HS-5 (cell line): ENCODE data around the gene TSNAX.

Experiments used
- DNase-seq: peaks from one replicate; pipeline ENCODE4 v3.0.0-alpha.2; 2012; ENCODE audit warnings: low read depth

The TSNAX gene

DNA sequence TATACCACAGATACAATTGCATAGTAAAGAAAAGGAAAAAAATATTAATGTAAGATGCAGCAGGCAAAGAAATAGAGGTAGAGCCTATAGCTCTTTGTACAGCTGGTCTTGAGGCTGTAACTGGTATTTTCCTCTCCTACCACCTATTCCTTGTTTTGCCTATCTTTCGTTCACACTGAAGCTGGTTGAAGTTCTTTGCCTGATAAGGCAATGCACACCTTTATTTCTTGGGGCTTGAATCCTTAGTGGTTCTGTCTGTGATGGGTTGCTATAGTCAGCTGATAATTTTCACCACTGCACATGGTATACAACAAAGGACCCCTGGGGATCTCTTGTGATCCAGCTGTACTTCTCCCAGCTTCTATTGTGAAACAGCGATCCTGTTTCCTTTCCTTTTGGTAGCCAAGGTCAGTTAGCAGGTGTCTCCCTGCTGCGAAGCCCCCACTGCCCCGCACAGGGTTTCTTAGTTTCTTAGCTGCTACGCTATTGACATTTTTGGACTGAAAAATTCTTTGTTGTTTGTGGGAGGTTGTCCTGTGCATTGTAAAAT, 9.9 kb upstream of the TSNAX start:
- DNase-seq: no peak

DNA sequence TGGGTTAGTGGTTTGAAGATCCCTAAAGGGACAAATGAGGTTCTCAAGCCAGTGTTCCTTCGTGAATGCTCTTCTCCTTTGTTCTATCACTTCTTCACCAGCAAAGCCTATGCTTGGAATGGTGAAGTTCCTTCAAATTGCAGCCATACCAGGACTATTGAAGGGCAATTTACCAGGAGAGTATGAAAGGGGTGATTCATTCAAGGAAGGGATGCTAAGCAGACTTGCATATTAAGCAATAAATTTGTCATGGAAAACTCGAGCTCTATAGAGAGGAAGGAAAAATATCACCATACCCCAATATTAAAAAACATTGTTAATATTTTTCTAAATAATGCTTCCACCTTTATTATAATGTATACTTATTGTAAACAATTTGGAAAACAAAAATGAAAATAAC, 9.3 kb upstream of the TSNAX start:
- no peak for DNase-seq

DNA sequence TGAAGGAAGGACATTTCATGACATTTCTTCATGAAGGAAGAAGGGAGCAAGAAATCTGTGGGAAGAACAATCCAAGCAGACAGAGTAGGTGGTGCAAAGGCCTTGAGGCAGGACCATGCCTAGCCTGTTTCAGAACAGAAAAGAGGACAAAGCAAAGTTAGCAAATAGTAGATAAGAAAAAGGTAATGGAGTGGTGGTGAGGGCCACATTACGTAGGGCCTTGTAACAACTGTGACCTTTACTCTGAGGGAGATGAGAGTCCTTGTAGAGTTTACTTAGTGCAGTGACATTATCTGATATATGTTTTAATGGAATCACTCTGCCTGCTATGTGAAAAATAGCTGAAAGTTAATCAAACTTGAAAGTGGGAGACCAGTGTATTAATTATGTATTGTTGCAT, 6.4 kb upstream of the TSNAX start:
- no peak for DNase-seq

DNA sequence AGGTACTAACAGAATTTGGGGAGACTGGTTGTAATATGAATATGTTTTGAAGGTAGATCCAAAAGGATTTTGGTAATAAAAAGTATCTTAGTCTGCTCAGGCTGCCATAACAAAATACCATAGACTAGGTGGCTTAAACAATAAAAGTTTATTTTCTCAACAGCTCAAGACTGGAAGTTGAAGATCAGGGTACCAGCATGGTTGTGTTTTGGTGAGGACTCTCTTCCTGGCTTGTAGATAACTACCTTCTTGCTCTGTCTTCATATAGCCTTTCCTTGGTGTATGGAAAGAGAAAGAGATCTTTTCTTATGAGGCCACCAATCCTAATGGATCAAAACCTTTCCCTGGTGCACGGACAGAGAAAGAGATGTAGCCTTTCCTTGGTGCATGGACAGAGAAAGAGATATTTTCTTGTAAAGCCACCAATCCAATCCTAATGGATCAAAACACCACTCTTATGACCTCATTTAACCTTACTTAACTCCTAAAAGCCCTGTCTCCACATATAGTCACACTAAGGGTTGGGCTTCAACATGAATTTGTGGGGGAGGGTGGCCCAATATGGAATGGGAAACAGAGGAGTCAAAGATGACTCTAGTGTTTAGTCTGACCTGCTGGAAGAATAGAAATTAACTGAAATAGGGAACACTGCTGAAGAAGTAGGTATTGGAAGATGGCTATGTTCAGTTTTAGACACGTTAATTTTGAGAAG, 5.4 kb upstream of the TSNAX start:
- no peak for DNase-seq

DNA sequence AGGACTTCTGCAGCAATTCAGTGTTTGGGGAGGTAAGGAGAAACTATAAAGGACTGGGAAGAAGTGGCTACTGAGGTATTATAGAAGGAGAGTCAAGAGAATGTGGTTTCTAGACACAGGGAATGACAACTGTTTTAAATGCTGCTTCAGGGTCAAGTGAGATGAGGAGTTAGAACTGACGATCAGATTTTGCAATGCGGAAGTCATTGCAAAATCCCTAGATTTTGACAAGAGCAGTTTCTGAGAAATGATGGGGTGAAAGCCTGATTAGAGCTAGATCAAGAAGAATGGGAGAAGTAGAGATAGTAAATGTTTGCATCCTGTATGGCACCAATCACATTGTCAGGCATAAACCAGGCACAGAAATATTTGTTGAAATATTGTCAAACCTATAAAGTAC, 4.7 kb upstream of the TSNAX start:
- DNase-seq: no peak

DNA sequence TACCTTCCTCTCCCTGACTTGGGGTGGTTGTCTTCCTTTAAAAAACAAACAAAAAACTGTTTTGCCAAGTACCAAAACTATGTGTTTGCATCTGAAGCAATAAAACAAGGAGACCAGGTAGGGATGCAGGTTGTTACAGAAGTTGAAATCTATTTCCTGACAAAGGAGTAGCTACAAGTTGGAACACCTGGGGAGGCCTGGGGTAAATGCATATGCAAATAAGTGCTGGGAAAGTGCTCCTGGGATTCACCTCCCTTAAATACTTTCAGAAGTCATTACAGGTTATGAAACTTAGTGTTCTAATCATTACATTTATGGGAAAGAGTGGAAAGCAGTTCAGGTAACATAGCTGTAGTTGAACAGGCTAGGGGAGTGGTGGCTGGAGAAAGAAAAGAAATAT, 1.9 kb upstream of the TSNAX start:
- no peak for DNase-seq

DNA sequence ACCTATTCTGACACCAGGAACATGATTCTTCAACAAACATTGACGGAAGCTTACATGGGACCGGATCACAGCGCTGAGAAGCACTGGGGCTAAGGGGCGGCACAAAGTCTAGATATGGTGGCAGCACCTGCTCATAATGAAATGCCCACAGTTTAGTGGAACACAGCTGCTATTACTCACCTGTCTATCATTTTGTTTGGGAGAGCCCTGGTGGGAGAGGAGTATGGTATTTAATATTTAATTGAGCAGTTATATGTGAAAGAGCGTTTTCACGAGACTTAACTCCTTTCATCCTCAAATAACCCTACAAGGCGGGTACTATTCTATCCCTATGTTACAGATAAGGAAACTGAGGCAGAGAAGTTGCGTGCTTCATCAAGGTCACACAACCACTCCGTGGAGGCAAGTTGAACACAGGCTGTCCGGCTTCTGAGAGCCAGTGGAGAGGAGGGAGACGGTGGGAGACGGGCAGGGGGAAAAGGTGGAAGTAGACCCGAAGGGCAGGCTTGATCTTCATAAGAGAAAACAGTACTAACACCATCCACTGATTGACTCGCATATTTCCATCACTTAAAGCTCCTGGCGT, 790 bp upstream of the TSNAX start:
- DNase-seq: no peak

DNA sequence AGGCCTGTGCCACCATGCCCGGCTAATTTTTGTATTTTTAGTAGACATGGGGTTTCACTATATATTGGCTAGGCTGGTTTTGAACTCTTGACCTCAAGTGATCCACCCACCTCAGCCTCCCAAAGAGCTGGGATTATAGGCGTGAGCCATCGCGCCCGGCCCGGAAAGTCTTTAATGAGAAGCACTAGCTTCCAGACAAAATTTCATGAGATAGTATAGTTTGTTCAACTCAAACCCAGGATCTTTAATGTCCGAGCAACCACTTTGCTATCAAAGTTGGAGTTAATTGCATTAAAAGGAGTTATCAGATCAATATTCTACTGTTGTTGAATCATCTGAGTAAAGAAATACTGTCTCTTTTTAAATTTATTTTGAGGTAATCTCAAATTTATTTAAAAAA, 4.8 kb downstream of the TSNAX start:
- no peak for DNase-seq

DNA sequence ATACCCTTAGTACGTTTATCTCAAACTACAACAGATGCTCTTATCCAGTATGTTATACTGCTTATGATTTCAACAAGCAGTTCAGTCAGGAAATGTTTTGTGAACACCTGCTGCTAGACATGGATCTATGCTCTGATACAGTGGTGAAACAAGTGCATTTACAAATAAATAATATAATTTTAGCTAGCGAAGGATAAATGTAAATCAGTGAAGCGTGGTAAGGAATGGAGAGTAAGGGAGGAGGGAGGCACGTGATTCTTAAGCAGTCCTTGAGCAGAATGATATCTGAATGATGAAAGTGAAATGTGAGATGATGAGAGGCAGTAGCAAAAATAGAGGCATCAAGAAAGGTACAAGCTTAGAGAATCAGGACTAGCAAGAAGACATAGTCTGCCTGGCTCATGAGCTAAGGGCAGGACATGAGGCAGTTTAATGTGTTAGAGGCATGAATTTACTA, 6.3 kb downstream of the TSNAX start:
- DNase-seq: no peak

DNA sequence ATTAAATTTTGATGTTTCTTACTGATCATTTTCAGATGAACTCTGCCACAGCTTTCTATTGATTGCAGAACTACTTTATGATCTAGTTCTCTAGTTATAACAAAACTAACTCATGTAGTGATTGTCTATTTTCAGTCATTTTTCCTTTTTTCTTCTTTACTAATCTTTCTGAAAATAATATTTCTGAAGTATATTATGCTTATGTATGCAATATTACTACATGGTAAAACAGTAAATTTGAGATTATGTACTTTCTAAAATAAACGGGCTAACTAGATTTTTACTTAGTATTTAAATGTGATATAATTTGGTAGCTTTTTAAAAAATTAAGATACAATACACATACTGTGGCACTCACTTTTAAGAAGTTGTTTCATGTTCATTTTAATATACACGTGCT, 7.6 kb downstream of the TSNAX start:
- no peak for DNase-seq

DNA sequence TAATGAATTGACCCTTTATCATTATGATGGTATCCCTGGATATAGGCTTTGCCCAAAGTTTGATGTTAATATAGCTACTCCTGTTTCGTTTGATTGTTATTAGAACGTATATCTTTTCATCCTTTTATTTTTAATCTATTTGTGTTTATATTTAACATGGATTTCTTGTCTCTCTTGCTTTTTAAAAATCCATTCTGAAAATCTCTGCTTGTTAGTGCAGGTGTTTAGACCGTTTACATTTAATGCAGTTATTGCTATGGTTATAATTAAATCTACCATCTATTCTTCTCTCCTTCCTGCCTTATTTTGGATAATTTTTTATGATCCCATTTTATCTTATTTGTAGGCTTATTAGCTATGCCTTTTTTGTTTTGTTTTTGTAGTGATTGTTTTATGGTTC, 12.4 kb downstream of the TSNAX start:
- no peak for DNase-seq

DNA sequence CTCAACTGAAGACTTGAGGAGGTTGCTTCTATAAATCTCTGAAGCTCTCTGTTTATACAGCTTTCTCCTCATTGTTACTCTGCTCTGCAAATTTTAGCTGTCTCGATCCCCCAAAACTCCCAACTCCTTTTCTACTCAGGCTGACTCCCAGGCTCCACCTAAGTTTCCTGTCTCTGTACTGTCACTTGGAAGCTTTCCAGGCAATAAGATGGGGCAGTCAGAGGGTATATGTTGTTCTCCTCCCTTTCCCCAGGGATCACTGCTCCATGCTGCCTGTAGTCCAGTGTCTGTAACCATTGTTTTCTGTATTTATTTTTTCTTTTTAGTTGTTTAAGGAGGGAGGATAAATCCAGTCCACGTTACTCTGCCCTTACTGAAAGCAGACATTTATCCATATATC, 13.4 kb downstream of the TSNAX start:
- DNase-seq: no peak

DNA sequence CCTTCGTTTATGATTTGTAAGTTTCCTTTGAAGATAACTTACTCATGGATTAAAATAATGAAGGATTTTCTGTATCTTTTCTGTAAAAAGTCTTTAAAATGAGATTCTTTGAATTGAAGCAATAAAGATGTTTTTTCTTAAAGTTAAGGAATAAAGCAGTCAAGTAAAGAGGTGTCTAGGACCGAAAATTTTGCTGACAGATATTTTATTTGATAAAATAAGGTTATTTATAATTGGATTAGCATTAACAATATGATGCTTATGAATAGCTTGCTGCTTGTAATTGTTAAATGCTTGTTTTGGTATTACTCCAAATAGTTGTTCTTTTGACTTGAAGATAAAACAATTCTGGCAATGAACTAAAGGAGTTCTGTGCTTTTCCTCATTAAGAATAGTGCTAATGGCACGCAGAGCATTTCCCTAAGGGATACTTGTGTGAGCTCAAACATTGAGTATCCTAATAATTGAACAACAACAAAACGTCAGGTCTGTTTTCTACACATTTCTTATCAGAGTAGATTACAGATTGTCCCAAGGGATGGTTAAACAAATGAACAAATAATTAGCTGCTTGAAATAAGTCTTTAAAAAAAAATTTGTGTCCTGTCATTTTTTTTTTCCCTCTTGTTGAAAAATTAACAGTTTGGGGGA, 16.6 kb downstream of the TSNAX start:
- no peak for DNase-seq

DNA sequence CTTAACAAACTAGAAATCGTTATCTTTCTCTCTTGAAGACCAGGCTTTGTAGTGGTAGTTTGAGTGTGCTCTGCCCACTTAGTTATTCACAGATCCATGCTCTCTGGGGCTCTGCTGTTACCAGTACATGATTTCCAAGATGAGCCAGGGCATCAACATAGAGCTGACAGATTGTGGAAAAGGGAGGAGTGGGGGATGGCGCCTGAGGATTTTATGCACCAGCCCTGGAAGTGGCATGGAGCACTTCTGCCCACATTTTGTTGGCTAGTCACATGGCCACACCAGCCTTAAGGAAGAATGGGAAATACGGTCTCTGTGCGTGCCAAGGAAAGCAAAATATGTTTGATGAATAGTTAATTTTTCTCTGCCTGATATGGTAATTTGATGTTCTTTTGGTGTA, 18.2 kb downstream of the TSNAX start:
- no peak for DNase-seq

DNA sequence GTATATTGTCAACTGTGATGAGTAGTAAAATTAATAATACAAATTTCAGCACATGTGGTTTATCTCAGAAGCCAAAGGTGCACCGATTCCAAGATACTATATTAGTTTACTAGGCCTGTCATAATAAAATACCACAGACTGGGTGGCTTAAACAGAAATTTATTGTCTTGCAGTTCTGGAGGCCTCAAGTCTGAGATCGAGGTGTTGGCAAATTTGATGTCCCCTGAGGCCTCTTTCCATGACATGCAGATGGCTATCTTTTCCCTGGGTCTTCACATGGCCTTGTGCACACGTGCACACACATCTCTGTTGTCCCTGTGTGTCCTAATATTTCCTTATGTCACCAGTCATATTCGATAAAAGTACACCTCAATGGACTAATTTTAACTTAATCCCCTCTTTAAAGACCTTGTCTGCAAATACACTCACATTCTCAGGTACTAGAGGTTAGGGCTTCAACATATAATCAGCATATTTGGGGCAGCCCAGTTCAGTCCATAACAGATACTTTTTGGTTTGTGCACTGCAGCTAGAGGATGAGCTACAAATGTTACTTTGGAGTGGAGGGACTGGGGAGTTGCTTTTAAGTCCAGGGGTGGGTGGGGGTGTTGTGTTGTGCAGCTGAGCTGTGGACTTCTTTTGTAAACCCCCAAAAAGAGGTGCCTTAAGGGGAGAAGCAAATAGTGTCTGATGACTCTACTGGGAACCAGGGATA, 21.4 kb downstream of the TSNAX start:
- no peak for DNase-seq

DNA sequence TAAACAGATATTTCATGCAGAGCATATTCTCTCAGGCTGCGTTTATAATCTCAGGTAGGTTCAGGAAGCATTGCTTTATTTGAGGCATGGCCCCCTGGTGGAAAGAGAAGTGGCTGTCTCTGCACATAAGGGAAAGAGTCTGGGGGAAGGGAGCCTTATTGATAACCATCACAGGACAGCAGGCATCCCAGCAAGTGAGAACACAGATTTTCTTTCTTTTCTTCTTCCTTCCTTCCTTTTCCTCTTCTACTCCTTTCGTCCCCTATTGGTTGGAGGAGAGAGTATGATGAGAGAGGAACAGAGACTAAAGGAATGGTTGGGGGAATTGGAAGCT, 21.9 kb downstream of the TSNAX start:
- no peak for DNase-seq

DNA sequence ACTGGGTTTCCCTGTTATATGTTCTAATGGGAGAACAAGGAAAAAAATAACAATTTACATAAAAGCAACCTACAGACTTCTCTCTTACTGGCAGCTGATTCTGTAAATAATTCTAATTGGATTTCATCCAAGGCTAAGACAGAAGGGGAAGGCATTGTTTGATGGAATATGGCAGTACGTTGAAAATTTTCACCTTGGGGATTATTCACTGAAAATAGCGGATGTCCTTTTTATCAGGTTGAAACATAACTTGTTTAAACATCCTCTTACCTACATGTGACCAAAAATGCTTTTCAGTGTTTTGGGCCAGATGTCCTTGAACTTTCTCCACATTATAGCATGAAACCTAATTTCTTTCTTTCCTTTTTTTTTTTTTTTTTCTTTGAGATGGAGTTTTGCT, 24.9 kb downstream of the TSNAX start:
- no peak for DNase-seq

DNA sequence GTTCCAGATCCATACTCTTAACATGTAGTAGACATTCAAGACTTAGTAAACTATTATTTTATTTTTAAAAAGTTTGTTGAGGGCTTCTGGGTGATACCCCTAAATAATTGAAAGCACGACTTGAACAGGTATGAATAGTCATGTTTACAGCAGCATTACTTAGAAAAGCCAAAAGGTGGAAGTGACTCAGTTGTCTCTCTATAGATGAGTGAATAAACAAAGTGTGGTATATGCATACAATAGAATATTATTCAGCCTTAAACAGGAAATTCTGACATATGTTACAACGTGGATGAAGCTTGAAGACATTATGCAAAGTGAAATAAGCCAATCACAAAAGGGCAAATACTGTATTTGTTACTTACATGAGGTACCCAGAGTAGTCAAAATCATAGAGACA, 26.5 kb downstream of the TSNAX start:
- DNase-seq: no peak

DNA sequence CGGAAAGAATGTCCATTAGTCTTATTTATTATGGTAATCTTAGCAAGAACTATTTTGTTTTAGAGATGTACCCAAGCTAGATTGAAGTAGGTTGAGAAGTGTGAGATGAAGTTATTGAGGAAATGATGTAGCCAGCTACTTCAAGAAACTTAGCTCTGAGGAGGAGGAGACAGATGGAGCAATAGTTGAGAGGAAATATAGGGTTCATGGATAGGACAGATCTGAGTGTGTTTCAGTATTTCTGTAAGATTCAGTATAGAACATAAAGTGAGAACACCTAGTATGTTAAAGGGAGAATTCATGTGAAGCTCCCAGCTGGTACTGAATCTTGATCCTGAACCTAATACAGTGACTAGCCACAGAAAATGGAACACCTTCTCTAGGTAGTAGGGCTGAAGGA, 28.9 kb downstream of the TSNAX start:
- no peak for DNase-seq

DNA sequence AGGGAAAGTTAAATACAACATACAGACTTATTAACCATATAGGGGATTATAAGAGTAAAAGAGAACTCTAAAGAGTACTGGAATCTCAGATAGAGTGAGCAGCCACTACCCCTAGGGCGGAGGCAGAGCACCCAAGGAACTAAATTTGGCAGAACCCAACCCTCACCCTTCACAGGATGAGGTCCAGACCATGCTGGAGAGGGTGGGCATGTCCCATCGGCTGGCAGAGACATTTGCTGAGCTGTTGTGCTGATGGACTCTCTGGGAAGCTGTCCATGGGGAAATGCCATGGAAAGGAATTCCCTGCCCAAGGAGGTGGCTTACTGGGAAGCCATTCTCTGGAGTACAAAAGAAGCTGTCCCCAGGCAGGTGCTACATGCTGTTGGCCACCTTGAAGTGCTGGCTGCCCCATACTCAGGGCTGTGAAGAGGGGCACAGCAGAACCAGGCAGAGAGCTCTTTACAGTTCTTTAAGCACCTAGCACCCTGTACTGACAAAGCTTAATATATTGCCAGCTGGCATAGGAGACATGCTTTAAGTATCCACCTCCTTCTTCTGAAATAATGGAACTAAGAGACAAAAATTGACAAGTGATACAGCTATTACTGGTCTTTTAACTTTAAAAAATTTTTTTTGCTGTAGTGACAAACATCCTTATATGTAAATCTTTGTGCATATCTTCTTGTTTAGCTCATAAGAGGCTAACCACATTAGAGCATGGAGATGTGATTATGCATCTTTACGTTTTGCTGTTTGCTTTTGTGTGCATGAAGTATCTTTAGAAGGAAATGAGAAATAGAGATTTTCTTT, 29.6 kb downstream of the TSNAX start:
- peak; percentile 23 for DNase-seq

DNA sequence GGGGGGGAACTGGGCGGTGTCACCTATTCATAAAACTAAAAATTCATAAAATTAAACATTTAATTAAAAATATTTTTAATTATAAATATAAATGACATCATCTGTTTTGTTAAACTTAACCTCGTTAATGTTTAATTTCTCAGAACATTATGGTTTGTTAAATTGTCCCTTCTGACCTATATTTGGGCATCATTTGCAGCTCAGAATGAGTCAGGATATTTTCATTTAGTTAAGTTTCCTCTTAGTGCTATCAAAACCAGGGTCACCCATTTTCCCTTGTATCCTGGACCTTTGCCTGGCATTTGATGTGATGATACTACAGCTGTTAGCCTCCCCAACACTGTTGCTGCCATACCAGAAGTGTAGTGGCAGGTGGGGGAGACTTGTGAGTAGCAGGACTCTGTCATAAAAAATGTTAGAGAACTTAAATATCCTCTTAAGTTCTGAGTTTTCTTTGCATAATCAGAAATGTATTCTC, 30.3 kb downstream of the TSNAX start:
- no peak for DNase-seq
